Head of caudate nucleus (tissue), 42 donors: ENCODE measurements around the gene CDV3.
A peak's percentile ranks its signal among the peaks of the same experiment; 100 is the strongest.

Source experiments
- DNase-seq, 42 donors: peaks; one replicate each; pipeline versions ENCODE4 v3.0.0 to v3.0.0-alpha.2; 2020 to 2021; ENCODE audit warnings: mixed read lengths in 7 of 42
- intact Hi-C: fragments of 100-400 bp; cut with DNase I; formaldehyde crosslinking; loops from one replicate; pipeline ENCODE4 v1.15.0; 2022

Gene CDV3

GRCh38 chr3:133562376-133562775 is 11.1 kb upstream of the CDV3 start:
- intact Hi-C loops = no loop called here
- no peak for DNase-seq

GRCh38 chr3:133563186-133563591 is 10.3 kb upstream of the CDV3 start:
- no peak for DNase-seq
- intact Hi-C loops = no loop called here

DNA sequence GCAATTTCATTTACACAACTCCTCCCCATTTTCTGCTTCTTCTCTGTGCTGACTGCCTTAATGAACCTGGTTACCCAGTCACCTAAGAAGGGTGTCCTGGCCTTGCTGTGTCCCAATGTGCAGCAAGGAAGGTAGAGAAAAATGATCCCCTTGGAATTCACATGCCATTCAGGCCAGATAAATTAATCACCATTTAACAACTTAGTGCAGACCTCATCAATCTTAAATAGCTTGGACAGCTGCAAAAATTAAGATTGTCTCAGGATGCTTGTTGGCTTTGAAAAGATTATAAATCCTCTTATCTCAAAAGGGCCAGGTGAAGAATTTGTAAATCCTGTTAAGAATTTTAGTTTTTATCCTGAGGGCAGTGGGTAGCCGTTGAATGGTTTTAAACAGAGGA is 9.7 kb upstream of the CDV3 start:
- DNase-seq = no peak
- intact Hi-C loops = no loop called here

DNA sequence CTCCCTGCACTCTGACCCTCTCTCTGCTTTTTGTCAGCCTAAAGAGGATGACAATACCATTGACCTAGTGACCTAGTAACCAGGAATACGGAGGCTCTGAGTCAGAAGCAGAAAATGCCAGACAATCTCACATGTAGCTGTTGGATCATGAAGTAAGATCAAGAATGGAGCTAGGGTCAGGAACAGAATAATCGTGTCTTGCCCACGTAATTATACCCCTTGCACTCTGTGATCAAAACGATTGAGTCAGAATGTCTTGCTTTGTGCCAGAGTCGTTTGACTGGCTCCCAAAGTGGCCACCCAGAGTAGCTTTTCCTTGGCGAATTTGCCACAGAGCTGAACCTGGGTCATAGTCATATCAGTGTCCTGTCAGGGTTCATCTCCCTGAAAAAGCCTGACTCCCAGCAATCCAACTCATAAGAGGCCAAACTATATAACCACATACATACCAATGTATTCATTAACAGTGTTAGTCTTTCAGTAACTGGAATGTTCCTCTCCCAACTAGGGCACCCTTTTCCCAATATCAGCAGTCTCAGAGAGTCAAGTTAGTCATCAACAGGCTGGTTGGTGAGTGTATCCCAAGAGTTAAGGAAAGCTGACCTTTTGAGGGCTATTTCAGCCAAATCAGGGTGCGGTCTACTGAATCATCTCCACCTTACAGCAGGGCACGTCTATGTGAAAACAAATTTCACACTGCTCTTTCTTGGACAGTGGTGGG is 5.0 kb upstream of the CDV3 start:
- intact Hi-C loops = no loop called here
- no peak for DNase-seq

DNA sequence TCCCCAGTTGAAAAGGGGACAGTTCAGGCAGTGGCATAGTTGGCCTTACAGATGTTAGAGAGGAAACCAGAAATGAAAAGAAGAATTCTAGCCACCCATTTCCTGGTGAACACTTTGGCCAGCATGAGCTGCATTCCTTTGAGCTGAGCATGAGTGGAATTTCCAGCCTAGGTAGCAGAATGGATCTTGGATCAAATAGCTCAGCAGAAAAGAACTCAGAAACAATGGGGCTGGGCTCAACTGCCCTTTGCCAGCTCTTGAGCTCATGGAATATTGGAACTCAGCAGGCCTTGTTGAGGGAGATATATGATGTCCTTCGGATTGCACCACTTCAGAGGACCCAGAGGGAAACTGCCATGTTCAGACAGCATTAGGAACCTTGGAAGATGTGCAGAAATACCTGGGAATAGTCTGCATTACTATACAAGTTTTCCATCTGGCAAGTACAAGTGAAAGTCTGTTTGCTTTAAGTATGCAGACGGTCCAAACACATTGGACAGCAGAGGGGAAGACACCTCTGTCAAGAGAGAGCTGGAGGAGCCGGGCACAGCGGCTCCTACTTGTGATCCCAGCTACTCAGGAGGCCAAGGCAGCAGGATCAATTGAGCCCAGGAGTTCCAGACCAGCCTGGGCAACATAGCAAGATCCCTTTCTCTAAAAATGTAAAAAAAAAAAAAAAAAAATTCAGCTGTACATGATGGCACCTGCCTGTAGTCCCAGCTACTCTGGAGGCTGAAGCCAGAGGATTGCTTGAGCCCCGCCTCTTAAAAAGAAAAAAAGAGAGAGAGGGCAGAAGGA is 3.1 kb upstream of the CDV3 start:
- intact Hi-C loops = loop anchor here (5.0 kb wide), 1 partner anchor 917 kb away; the partner anchor contains the start of genes ANAPC13 and CEP63
- no peak for DNase-seq

DNA sequence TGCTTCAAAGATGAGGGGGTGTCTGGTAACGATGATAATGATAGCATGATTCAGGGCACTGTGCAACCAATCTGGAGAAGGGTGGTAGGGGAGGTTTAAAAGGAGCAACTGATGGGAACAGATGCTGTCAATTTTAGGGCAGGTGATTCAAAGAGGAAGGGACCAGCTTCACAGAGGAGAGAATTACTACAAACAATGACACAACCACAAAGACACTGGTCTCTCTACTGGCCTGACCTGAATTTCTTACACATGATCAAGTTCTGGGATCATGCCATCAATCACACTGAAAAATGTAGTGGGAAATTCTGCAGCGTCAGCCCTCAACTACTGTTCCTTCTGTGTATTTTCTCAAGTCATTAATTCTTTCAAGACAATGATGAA is 2.6 kb upstream of the CDV3 start:
- DNase-seq = no peak
- intact Hi-C loops = loop anchor here (5.0 kb wide), 1 partner anchor 916 kb away; the partner anchor contains the start of genes ANAPC13 and CEP63

DNA sequence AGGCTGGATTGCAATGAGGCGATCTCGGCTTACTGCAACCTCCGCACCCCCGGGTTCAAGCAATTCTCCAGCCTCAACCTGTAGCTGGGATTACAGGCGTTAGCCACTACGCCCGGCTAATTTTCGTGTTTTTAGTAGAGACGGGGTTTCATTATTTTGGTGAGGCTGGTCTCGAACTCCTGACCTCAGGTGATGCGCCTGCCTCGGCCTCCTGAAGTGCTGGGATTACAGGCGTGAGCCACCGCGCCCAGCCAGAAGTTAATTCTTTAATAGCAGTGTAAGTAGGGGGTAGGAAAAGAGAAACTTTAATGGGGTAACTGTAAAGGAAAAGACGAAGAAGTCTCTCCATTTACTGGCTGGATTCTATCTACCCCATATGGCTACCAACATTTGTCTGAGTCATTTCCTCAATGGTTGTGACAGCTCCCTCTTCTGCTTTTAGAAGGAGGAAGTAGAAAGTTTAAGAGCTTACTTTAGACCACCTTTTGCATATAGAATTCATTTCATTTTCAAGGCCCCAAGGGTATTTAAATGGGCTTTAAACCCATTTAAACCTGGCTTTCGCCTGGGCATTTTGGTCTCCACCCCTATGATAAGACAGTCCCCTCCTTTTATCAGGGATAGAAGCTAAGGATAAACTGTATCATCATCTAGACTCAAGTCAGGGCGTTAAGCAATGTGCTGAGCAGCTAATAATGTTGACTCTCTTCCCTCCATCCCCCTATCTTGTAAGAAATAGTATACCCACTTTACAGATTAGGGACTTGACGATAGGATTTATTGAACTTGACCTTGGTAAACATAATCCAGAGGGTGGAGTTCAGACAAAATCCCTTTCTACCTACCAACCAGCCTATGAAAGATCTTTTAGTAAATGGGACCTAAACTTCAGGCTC is 1.1 kb upstream of the CDV3 start:
- no peak for DNase-seq
- intact Hi-C loops = loop anchor here (2.0 to 5.0 kb wide), 2 partner anchors 850 to 915 kb away; partner anchors contain the start of genes ANAPC13, CEP63 and NPHP3

DNA sequence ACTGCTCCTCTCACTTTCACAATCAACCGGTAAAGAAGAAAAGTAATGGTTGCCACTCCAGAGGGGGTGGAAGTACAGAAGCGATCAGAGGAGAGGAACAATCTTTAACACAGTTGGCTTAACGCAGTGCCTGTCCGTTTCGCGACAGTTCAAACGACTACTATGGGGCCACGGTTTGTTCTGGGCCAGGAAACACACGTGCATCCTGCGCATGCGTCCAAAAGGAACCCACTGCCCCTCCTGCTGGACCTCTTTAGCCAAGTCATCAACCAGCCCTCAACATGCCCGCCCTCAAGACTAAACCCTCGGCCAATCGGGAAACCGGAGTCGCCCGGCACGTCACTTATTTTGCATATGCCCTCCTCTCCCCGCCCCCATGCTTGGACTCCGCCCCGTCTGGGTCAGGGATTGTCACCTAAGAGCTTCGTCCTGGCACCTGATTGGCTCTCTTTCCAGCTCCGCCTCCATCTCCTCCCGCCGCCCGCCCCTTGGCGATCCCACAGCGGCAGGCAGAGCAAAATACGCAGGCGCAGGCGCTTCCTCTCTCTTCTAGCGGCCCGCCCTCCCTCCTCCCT is 345 bp upstream of the CDV3 start:
- DNase-seq = peak; percentile 99 to 100 (median 100)
- intact Hi-C loops = loop anchor here (2.0 to 5.0 kb wide), 2 partner anchors 850 to 914 kb away; partner anchors contain the start of genes ANAPC13, CEP63 and NPHP3

DNA sequence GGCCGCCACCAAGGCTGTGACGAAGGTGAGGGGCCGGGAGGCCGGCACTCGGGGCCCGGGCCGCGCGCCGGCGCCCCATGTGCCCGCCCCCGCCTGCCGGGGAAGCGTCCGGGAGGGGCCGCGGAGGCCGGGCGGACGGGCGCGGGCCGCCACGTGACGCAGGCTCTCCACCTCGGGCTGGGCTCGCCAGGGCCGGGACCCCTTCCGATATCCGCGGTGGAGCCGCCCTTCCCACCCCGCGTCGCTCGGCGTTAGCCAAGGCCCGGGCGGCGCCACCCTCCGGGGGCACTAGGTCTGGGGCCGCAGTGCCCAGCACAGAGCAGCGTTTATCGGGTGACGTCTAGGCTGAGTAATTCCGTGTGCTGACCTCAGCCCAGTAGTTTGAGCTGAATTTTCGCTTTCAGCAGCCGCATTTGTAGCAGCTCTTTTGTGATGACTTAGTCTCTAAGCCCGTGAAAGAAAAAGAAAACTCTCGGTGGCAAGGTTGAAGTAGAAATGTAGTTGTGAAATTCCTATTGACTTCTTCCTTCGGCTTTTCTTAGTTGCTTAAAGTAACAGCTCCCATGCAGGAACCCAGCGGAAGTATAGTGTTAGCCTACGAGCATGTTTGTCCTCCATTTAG is 885 bp downstream of the CDV3 start:
- intact Hi-C loops = loop anchor here (5.0 kb wide), 1 partner anchor 913 kb away; the partner anchor contains the start of genes ANAPC13 and CEP63
- DNase-seq = peak in 41 of 42 donors; percentile 2 to 86 (median 71)

DNA sequence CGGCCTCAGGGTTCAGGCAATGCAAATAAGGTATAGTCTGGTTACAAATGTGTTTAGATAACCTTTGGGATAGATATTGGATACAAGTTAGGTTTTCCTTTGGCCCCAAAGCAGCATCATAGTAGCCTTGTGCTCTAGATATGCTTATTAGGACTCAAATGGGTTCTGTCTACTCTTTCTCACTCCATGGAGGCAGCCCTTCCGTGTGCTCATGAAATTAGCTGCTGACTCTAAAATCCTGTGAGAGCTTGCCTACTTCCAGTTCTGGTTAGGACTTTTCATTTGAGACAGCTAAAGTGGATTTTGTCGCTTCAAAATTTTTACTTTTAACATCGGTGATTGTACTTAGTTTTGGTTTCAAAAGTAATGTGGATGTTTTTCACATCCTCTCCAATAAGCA is 1.6 kb downstream of the CDV3 start:
- intact Hi-C loops = no loop called here
- no peak for DNase-seq

- no peak for DNase-seq
- intact Hi-C loops = no loop called here
These were observed 2.7 kb downstream of the CDV3 start for GRCh38 chr3:133576169-133576568.

DNA sequence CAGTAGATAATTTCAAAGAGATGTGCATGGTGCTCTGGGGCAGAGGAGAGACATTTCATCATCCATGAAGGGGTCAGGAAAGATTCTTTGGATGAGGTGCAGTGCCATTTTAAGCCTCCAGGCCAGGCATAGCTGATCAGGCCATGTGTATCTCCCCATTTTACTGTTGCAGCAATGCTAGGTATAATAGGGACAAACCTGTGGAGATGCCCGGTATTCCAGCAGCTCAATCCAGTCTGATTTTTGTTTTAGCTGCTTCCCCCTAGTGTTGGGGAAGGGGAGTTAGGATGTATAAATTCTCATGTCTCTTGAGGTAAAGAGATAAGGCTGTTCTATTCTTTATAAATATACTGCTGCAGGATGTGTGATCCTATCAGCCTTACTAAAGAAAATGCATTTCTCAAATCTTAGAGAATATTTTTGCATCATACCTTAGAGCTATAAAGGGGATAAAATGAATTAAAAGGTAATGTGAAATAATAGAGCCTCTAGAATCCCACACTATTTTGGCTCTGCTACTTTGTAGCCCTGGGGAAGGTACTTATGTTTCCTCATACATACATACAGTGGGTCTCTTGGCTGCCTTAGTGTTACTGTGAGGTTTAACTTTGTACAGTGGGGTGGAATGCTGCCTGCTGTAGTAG is 5.2 kb downstream of the CDV3 start:
- peak in 1 of 42 donors; percentile 18 for DNase-seq
- intact Hi-C loops = no loop called here

DNA sequence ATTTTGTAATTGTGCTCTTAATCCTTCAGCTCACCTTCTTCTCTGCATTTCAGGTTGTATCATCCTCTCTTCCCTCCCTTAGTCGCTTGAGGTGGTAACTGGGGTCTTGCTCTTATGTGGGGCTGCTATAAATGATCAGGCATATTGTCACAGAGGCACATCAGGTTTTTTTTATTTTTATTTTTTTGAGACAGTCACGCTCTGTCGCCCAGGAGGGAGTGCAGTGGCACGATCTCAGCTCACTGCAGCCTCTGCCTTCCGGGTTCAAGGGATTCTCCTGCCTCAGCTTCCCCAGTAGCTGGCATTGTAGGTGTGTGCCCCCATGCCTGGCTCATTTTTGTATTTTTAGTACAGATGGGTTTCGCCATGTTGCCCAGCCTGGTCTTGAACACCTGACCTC is 9.9 kb downstream of the CDV3 start:
- DNase-seq = no peak
- intact Hi-C loops = no loop called here

DNA sequence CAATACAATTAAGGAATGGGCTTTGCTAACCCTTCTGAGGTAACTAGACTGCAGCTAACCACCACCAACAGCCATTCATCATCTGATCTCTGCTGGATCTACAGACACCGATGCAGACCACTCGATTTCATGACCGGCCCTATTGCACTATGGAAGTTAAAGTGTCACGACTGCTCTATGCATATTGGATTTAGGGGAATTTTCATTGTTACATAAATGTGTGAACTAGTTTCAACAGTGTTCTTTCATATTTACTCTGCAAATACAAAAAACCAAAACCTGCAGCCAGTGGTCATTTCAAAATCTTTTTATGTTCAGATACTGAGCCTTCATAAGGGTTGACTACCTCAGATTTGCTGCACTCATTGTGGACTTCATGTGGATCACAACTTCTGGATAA is 14.5 kb downstream of the CDV3 start:
- DNase-seq = no peak
- intact Hi-C loops = no loop called here

DNA sequence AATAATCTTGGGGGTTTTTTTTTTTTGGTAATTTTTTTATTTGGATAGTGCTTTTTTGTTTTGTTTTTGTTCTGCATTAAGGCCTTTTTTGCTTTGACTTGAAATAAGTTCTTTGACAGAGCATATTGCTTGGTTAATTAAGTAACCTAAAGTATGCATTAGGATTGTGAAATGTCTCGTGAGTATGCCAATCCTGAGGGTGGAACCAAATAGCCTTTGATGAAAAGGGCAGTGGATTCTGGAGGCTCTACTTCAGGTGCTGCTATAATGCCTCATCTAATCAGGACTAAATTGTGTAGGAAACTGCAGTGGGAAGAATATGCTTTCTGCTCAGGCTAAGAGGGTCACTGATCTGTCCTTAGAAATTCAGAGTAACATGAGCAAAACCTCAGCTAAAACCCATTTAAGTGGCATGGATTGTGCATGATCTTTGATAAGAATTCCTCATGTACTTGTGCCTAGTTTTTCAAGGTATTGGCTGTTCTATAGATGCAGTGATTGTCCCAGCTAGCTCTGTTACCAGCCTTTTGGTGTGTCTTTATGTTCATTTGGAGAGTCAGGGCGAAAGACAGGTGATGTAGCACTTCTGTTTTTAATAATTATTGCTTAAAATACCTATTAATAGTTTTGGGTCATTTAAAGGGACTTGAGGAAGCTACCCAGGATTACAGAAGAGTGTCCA is 15.4 kb downstream of the CDV3 start:
- DNase-seq = no peak
- intact Hi-C loops = no loop called here

DNA sequence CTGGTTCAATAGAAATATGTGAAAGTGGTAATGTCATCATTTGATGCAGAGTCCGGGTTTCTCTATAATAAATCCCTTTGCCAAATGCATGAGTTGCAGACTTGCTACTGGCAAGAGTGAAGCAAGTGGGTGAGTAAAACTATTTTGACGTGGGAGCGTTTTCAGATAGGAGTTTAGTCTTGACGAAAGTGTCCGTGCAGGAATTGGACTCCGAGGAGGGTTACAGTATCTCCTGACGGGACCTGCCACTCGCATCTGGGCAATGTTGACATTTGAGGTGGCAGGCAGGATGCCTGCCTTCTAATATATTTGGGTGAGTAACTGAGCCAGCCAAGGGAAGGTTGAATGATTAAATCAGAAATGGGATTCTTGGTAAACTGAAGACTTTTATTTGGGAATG is 16.0 kb downstream of the CDV3 start:
- DNase-seq = peak in 2 of 42 donors; percentile 4 to 18
- intact Hi-C loops = no loop called here

DNA sequence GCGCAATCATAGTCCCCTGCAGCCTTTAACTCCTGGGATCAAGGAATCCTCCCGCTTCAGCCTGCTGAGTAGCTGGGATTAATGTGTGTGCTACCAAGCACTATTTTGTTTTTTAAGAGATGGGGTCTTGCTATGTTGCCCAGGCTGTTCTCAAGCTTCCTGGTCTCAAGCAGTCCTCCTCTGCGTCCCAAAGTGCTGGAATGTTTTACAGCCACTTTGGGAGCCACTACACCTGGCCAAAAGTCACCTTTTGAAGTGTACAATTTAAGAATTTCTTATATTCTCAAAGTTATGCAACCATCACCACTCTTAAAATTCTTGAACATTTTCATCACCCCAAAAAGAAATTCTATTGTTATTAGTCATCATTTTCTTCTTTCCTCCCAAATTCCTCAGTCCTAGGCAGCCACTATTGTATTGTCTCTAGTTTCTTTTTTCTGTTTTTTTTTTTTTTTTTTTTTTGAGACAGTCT is 17.8 kb downstream of the CDV3 start:
- DNase-seq = no peak
- intact Hi-C loops = no loop called here
